Measurements from ENCODE around the gene GAS5. TPM values are rescaled to one million over a fixed set of nuclear protein-coding genes. Genes with fewer than 3 reads are reported as not detected.

Gene GAS5
- total RNA-seq, 2 donors from 2014 or later: 456 to 587 TPM

DNA sequence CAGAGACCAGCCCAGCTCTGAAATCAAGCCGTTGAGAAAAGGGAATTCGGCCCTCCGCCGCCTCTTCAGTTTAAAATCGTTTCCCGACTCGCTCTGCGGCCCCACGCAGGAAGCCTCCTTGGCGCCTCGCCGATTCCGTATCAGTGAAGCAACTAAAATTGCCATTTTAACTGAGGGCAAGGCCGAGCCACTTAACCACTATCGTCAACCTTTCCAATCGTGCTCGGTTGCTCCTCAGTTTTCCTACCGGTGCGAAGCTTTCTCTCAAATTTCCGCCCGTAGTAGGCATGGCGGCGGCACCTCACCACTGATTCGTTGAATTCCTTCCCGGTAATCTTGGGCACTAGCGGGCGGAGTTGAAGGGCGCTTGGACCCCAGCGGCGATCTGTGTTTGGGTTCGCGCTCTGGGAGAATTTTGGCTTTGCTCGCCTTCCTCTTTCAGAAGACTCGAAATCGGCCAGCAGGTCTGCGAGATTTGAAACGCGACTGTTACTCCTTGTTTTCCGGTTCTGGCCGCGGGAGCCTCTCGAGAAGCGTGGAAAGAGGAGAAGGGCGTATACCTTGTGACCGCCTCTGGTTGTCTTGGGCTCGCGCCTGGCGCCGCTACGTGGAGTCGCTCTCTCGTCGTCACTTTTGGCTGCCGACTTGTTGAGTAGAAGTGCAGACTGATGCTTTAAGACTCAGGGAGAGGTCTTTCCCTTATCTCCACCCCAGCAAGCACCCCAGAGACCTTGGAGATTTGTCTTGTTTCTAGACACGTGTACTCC, 43.3 kb downstream of the GAS5 start, which contains the start of the genes CENPL and DARS2:
Gene CENPL (minus strand): TSS at position 569 of the 767 bp plus-strand sequence. CDS start 13,584 bp downstream, outside the sequence.
Gene DARS2 (plus strand): TSS at position 359 of the 767 bp plus-strand sequence. CDS start 557 bp downstream, outside the sequence.
- peak within 1 kb of the TSS; percentile 98 for H3K4me3 Mint-ChIP-seq
- TF ChIP-seq, protein P1, sequence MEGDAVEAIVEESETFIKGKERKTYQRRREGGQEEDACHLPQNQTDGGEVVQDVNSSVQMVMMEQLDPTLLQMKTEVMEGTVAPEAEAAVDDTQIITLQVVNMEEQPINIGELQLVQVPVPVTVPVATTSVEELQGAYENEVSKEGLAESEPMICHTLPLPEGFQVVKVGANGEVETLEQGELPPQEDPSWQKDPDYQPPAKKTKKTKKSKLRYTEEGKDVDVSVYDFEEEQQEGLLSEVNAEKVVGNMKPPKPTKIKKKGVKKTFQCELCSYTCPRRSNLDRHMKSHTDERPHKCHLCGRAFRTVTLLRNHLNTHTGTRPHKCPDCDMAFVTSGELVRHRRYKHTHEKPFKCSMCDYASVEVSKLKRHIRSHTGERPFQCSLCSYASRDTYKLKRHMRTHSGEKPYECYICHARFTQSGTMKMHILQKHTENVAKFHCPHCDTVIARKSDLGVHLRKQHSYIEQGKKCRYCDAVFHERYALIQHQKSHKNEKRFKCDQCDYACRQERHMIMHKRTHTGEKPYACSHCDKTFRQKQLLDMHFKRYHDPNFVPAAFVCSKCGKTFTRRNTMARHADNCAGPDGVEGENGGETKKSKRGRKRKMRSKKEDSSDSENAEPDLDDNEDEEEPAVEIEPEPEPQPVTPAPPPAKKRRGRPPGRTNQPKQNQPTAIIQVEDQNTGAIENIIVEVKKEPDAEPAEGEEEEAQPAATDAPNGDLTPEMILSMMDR (conservative IDR thresholded peaks at IDR 0.05): no peak
- H3K9me3 Mint-ChIP-seq: peaks cover 2% of the 10 kb centered on the region
- H3K27ac ChIP-seq (ENCODE audit: low read depth, low read length): peak within 1 kb of the TSS; percentile 90
- WGBS, 2 experiments (ENCODE audit: insufficient coverage in 1 of 2, insufficient read length in 1 of 2): 0% methylated on average over 51 to 55 of the region's 55 CpGs
- peak within 1 kb of the TSS; percentile 100 for H3K27ac Mint-ChIP-seq
- H3K4me1 ChIP-seq (ENCODE audit: control insufficient read depth, insufficient read depth, low read length): peaks cover 3% of the 10 kb centered on the region
- peaks cover 9% of the 10 kb centered on the region for H3K4me1 Mint-ChIP-seq
- peak; percentile 97 for DNase-seq
- H3K27me3 ChIP-seq (ENCODE audit: control insufficient read depth, insufficient read depth, low read length, poor library complexity, severe bottlenecking): no peaks in the 10 kb centered on the region
- H3K9me3 ChIP-seq (ENCODE audit: control insufficient read depth, low read length): no peaks in the 10 kb centered on the region
- H3K4me3 ChIP-seq (ENCODE audit: low read length): peak within 1 kb of the TSS; percentile 99
- peaks cover 21% of the 10 kb centered on the region for H3K36me3 ChIP-seq (ENCODE audit: control insufficient read depth, insufficient read depth, low read length)
- H3K9ac ChIP-seq (ENCODE audit: extremely low read depth, low read length, poor library complexity, severe bottlenecking): peak within 1 kb of the TSS; percentile 87
- H3K36me3 Mint-ChIP-seq (ENCODE audit: low read depth): peaks cover 36% of the 10 kb centered on the region
- no peaks in the 10 kb centered on the region for H3K27me3 Mint-ChIP-seq (ENCODE audit: insufficient read depth)

DNA sequence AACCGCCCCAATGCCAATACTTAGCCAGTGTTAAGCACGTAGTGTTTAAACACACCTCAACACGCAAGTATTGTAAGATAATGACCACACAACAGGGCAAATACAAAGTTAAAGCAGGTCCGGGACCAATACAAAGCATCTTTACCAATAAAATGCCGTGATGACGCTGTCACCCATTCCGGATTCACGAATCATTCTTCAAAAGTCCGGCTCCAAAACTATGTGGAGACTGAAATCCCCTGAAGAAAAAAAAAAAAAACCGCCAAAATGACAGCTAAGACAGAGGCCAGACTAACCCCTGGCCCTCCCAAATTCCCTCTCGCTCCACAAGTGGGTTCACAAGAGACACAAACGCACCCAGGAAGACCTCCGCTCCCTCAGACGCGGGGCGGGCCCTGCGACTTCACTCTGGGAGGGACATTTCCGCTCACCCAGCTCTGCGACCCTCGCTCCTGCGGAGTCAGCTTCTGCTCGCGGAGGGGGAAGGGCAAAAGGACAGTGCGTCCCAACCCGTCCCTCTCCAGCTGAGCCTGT, 43.9 kb downstream of the GAS5 start:
- 0 to 3% methylated on average over 5 to 25 of the region's 25 CpGs for WGBS, 2 experiments (ENCODE audit: insufficient coverage in 1 of 2, insufficient read length in 1 of 2)
- H3K4me3 Mint-ChIP-seq: peak overlapping the region; percentile 98
- TF ChIP-seq, protein P1 (conservative IDR thresholded peaks at IDR 0.05): no peak

GRCh38 chr1:173821680-173822079, 46.1 kb downstream of the GAS5 start:
- H3K27ac ChIP-seq (ENCODE audit: low read depth, low read length): no peak overlapping the region

More for the DNA sequence above, 43.9 kb downstream of the GAS5 start:
- Mint-ChIP-seq H3K36me3 (ENCODE audit: low read depth) (peaks cover 33% of the 10 kb centered on the region), H3K27me3 (ENCODE audit: insufficient read depth) (no peaks in the 10 kb centered on the region), H3K9me3 (peaks cover 2% of the 10 kb centered on the region), H3K27ac (peak overlapping the region; percentile 100), H3K4me1 (peaks cover 9% of the 10 kb centered on the region)
- H3K4me1 ChIP-seq (ENCODE audit: control insufficient read depth, insufficient read depth, low read length): peaks cover 3% of the 10 kb centered on the region
- peak overlapping the region; percentile 87 for H3K9ac ChIP-seq (ENCODE audit: extremely low read depth, low read length, poor library complexity, severe bottlenecking)
- peak overlapping the region; percentile 90 for H3K27ac ChIP-seq (ENCODE audit: low read depth, low read length)
- DNase-seq: no peak
- H3K4me3 ChIP-seq (ENCODE audit: low read length): peak overlapping the region; percentile 99
- peaks cover 20% of the 10 kb centered on the region for H3K36me3 ChIP-seq (ENCODE audit: control insufficient read depth, insufficient read depth, low read length)
- H3K9me3 ChIP-seq (ENCODE audit: control insufficient read depth, low read length): no peaks in the 10 kb centered on the region
- H3K27me3 ChIP-seq (ENCODE audit: control insufficient read depth, insufficient read depth, low read length, poor library complexity, severe bottlenecking): no peaks in the 10 kb centered on the region

More at GRCh38 chr1:173821680-173822079, 46.1 kb downstream of the GAS5 start:
- Histone ChIP-seq H3K9me3 (ENCODE audit: control insufficient read depth, low read length) (no peaks in the 10 kb centered on the region), H3K4me3 (ENCODE audit: low read length) (peak overlapping the region; percentile 99), H3K27me3 (ENCODE audit: control insufficient read depth, insufficient read depth, low read length, poor library complexity, severe bottlenecking) (no peaks in the 10 kb centered on the region), H3K4me1 (ENCODE audit: control insufficient read depth, insufficient read depth, low read length) (peaks cover 3% of the 10 kb centered on the region), H3K9ac (ENCODE audit: extremely low read depth, low read length, poor library complexity, severe bottlenecking) (no peak overlapping the region), H3K36me3 (ENCODE audit: control insufficient read depth, insufficient read depth, low read length) (peaks cover 19% of the 10 kb centered on the region)
- H3K4me1 Mint-ChIP-seq: peaks cover 9% of the 10 kb centered on the region
- H3K27me3 Mint-ChIP-seq (ENCODE audit: insufficient read depth): no peaks in the 10 kb centered on the region
- no peak overlapping the region for H3K27ac Mint-ChIP-seq
- peaks cover 42% of the 10 kb centered on the region for H3K36me3 Mint-ChIP-seq (ENCODE audit: low read depth)
- no peak for DNase-seq
- 88 to 92% methylated on average over 4 of the region's 4 CpGs for WGBS, 2 experiments (ENCODE audit: insufficient coverage in 1 of 2, insufficient read length in 1 of 2)
- peaks cover 2% of the 10 kb centered on the region for H3K9me3 Mint-ChIP-seq
- TF ChIP-seq, protein P1 (conservative IDR thresholded peaks at IDR 0.05): no peak
- no peak overlapping the region for H3K4me3 Mint-ChIP-seq

Data from endodermal cell (in vitro differentiated cells).